ENCODE data around the gene STAMBP.
A peak's percentile ranks its signal among the peaks of the same experiment; 100 is the strongest.
"Not testable (repeated sequence)": the region's sequence is repeated elsewhere in the genome, so short reads cannot be mapped to it uniquely, and the experiment has no call there.

Gene STAMBP

GRCh38 chr2:73828818-73829570 is at the start of gene STAMBP:
Gene STAMBP (plus strand): TSS chr2:73828961. CDS start chr2:73830857, 1,896 bp downstream.
- peak; percentile 89 to 92 for DNase-seq

GRCh38 chr2:73779467-73780236 is 49.1 kb upstream of the STAMBP start, which contains the start of gene DUSP11:
Gene DUSP11 (minus strand): TSS chr2:73780103. CDS start chr2:73779974, 129 bp downstream.
- DNase-seq = peak; percentile 98 to 99

GRCh38 chr2:73780237-73780582 is 48.6 kb upstream of the STAMBP start:
- no peak for DNase-seq

- DNase-seq = not testable (repeated sequence)
These were observed 45.4 kb upstream of the STAMBP start for GRCh38 chr2:73783402-73783801.

- DNase-seq = not testable (repeated sequence)
These were observed 44.9 kb upstream of the STAMBP start, which contains the start of gene C2orf78 for GRCh38 chr2:73783883-73784282. Gene C2orf78 (plus strand): TSS chr2:73784183. CDS start chr2:73784310, 127 bp downstream.

GRCh38 chr2:73811878-73812277 is 16.9 kb upstream of the STAMBP start:
- no peak for DNase-seq

GRCh38 chr2:73812635-73813034 is 16.1 kb upstream of the STAMBP start:
- DNase-seq = no peak

GRCh38 chr2:73818296-73818695 is 10.5 kb upstream of the STAMBP start:
- no peak for DNase-seq

GRCh38 chr2:73821227-73821626 is 7.5 kb upstream of the STAMBP start:
- peak in 1 of 2 donors; percentile 22 for DNase-seq

GRCh38 chr2:73821669-73822068 is 7.1 kb upstream of the STAMBP start:
- no peak for DNase-seq

GRCh38 chr2:73822276-73822675 is 6.5 kb upstream of the STAMBP start:
- no peak for DNase-seq

GRCh38 chr2:73822991-73823390 is 5.8 kb upstream of the STAMBP start:
- DNase-seq = no peak

GRCh38 chr2:73823416-73823815 is 5.3 kb upstream of the STAMBP start:
- DNase-seq = no peak

- peak in 1 of 2 donors; percentile 33 for DNase-seq
These were observed 4.7 kb upstream of the STAMBP start for GRCh38 chr2:73823916-73824523.

- DNase-seq = no peak
These were observed 3.4 kb upstream of the STAMBP start for GRCh38 chr2:73825408-73825807.

- no peak for DNase-seq
These were observed 1.7 kb upstream of the STAMBP start for GRCh38 chr2:73827018-73827417.

GRCh38 chr2:73827660-73828388 is 937 bp upstream of the STAMBP start:
- DNase-seq = no peak

GRCh38 chr2:73828389-73828817 is 358 bp upstream of the STAMBP start:
- no peak for DNase-seq

- peak; percentile 14 to 45 for DNase-seq
These were observed 2.2 kb downstream of the STAMBP start for GRCh38 chr2:73830871-73831401.

GRCh38 chr2:73832930-73833329 is 4.2 kb downstream of the STAMBP start:
- no peak for DNase-seq

- no peak for DNase-seq
These were observed 7.6 kb downstream of the STAMBP start for GRCh38 chr2:73836141-73836943.
